Osteocyte (in vitro differentiated cells): ENCODE results near the gene CMSS1. TPM values are rescaled to one million over a fixed set of nuclear protein-coding genes. Genes with fewer than 3 reads are reported as not detected.
"Not testable (repeated sequence)": the region's sequence is repeated elsewhere in the genome, so short reads cannot be mapped to it uniquely, and the experiment has no call there.

Source experiments
- DNase-seq: peaks from one replicate; pipeline ENCODE4 v3.0.0; 2021; ENCODE audit warnings: mixed read lengths; ENCODE audit not compliant: unreplicated experiment; ENCODE audit errors: extremely low spot score
- H3K27ac Mint-ChIP-seq: one replicate; pipeline ENCODE4 v1.8.0; 2021; ENCODE audit warnings: mild to moderate bottlenecking, mixed read lengths; ENCODE audit not compliant: unreplicated experiment
- H3K27me3 Mint-ChIP-seq: one replicate; pipeline ENCODE4 v1.8.0; 2021; ENCODE audit warnings: mixed read lengths; ENCODE audit not compliant: unreplicated experiment
- H3K36me3 Mint-ChIP-seq: one replicate; pipeline ENCODE4 v1.8.0; 2021; ENCODE audit warnings: mixed read lengths; ENCODE audit not compliant: unreplicated experiment
- H3K4me1 Mint-ChIP-seq: one replicate; pipeline ENCODE4 v1.8.0; 2021; ENCODE audit warnings: mixed read lengths; ENCODE audit not compliant: unreplicated experiment
- H3K4me3 Mint-ChIP-seq: one replicate; pipeline ENCODE4 v1.8.0; 2021; ENCODE audit warnings: mild to moderate bottlenecking, moderate library complexity, mixed read lengths; ENCODE audit not compliant: unreplicated experiment
- H3K9me3 Mint-ChIP-seq: one replicate; pipeline ENCODE4 v1.8.0; 2021; ENCODE audit warnings: mixed read lengths; ENCODE audit not compliant: unreplicated experiment
- total RNA-seq: library from RNA; stranded (reverse); gene quantifications from 2 replicates; pipeline ENCODE4 v1.2.1, GENCODE V29; 2021
- TF ChIP-seq, protein P1 (sequence below): fragments of 200-600 bp; sonication (generic); IDR thresholded peaks from 2 replicates; pipeline ENCODE4 v1.5.0; 2021; ENCODE audit warnings: antibody characterized with exemption, mild to moderate bottlenecking, moderate library complexity

Gene CMSS1
- total RNA-seq, 1 donor from 2014 or later: 38.5 TPM

DNA sequence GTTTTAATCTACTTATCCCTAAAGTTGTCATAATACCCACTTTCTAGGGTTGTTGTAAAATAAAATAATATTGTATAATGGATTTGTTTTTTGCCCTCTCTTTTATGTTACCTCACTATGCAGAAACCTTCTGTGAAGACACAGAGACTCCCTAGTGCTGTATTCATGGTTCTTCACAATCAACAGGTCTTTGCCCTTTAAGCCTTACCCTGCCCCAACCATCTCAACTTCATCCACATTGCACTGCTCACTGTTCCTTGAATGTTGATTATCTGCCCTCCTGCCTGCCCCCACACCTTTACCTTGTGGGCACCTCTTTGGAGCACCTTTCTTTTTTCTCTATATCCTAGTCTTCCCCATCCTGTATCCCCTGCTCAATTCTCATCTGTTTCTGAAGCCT, 21.1 kb downstream of the CMSS1 start:
- no peak for DNase-seq
- H3K27ac Mint-ChIP-seq: no peak overlapping the region
- no peaks in the 10 kb centered on the region for H3K36me3 Mint-ChIP-seq
- TF ChIP-seq, protein P1, sequence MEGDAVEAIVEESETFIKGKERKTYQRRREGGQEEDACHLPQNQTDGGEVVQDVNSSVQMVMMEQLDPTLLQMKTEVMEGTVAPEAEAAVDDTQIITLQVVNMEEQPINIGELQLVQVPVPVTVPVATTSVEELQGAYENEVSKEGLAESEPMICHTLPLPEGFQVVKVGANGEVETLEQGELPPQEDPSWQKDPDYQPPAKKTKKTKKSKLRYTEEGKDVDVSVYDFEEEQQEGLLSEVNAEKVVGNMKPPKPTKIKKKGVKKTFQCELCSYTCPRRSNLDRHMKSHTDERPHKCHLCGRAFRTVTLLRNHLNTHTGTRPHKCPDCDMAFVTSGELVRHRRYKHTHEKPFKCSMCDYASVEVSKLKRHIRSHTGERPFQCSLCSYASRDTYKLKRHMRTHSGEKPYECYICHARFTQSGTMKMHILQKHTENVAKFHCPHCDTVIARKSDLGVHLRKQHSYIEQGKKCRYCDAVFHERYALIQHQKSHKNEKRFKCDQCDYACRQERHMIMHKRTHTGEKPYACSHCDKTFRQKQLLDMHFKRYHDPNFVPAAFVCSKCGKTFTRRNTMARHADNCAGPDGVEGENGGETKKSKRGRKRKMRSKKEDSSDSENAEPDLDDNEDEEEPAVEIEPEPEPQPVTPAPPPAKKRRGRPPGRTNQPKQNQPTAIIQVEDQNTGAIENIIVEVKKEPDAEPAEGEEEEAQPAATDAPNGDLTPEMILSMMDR: no peak
- no peaks in the 10 kb centered on the region for H3K27me3 Mint-ChIP-seq
- peaks cover 12% of the 10 kb centered on the region for H3K4me1 Mint-ChIP-seq
- H3K9me3 Mint-ChIP-seq: no peaks in the 10 kb centered on the region
- H3K4me3 Mint-ChIP-seq: no peak overlapping the region

DNA sequence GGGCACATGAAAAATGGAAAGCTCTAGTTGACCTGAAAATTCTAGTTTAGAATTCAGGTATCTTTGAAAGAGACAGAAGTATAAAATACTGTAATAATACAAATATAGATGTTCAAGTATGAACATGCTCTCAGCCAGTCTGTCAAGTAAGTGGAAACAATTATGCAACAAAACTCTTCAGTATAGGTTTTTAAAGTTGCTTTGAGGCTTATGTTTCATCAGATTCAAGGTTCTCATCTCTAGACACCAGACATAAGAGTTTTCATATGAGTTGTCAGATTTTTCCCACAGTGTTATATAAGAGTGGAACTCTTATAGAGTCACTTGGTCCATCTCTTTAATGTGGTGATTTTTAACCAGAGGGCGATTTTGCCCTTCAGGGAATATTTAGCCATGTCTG, 22.0 kb downstream of the CMSS1 start:
- H3K4me1 Mint-ChIP-seq: peaks cover 20% of the 10 kb centered on the region
- H3K27me3 Mint-ChIP-seq: no peaks in the 10 kb centered on the region
- no peaks in the 10 kb centered on the region for H3K9me3 Mint-ChIP-seq
- H3K4me3 Mint-ChIP-seq: no peak overlapping the region
- no peak for DNase-seq
- no peak overlapping the region for H3K27ac Mint-ChIP-seq
- H3K36me3 Mint-ChIP-seq: no peaks in the 10 kb centered on the region
- TF ChIP-seq, protein P1: no peak

DNA sequence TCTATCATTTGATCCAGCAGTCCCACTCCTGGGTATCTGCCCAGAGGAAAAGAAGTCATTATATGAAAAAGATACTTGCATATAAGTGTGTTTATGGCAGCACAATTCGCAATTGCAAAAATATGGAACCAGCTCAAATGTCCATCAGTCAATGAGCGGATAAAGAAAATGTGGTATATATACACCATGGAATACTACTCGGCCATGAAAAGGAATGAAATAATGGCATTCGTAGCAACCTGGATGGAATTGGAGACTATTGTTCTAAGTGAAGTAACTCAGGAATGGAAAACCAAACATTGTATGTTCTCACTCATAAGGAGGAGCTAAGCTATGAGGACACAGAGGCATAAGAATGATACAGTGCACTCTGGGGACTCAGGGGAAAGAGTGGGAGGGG, 24.3 kb downstream of the CMSS1 start:
- not testable (repeated sequence) for H3K9me3 Mint-ChIP-seq, H3K36me3 Mint-ChIP-seq, DNase-seq, H3K27me3 Mint-ChIP-seq, H3K4me3 Mint-ChIP-seq, H3K27ac Mint-ChIP-seq
- peaks cover 37% of the 10 kb centered on the region for H3K4me1 Mint-ChIP-seq

DNA sequence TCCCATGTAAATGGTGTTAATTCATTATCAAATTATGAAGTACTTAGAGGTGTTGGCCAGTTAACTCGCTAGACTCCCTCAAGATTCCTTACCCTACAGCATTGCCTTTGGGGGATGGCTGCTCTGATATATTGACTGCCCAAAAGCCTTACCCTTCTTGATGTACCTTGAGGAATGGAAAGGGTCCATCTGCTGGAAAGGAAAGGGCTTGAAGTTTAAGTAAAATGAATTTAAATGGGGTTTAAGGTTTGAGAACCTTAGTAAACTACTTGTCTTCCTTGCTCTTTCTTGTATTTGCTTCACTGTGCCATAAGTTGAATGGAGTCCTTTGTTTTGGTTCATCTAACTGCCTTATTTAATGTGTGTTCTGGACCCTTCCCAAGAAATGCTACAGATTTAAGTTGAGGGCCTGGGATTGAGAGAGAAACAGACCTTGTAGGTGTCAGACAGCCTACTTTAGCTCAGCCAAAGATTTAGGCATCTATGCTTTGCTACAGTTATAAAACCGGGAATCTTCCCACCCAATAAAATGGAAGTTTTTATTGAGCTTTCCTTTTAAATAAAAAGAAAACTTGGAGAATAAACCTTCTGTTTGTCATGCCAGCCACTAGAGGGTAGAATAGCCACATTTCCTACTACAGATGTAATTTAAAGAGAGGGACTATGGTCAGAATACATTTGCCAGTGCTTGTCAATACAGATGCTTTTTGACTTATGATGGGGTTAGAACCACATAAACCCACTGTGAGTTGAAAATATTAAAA, 25.3 kb downstream of the CMSS1 start:
- Mint-ChIP-seq H3K4me1 (peaks cover 40% of the 10 kb centered on the region), H3K36me3 (peaks cover 4% of the 10 kb centered on the region), H3K27me3 (no peaks in the 10 kb centered on the region), H3K9me3 (no peaks in the 10 kb centered on the region), H3K4me3 (peak overlapping the region; percentile 16), H3K27ac (peak overlapping the region; percentile 84)
- DNase-seq: no peak
- TF ChIP-seq, protein P1: peak; percentile 73

GRCh38 chr3:99843590-99844258, 26.1 kb downstream of the CMSS1 start:
- H3K27ac Mint-ChIP-seq: peak overlapping the region; percentile 84
- DNase-seq: no peak
- H3K36me3 Mint-ChIP-seq: peaks cover 10% of the 10 kb centered on the region
- peaks cover 42% of the 10 kb centered on the region for H3K4me1 Mint-ChIP-seq
- H3K4me3 Mint-ChIP-seq: no peak overlapping the region
- no peaks in the 10 kb centered on the region for H3K9me3 Mint-ChIP-seq
- no peaks in the 10 kb centered on the region for H3K27me3 Mint-ChIP-seq
- TF ChIP-seq, protein P1: no peak
